ENCODE measurements around the gene KRT73.

KRT73 gene

GRCh38 chr12:52564582-52564981 is 53.8 kb downstream of the KRT73 start:
- no peak for DNase-seq

- no peak for DNase-seq
Observed at GRCh38 chr12:52561880-52562449, 56.4 kb downstream of the KRT73 start.

- DNase-seq, result no peak
Observed at GRCh38 chr12:52559979-52560378, 58.4 kb downstream of the KRT73 start.

- DNase-seq, result no peak
Observed at GRCh38 chr12:52558781-52559445, 59.4 kb downstream of the KRT73 start.
